GM10266 (cell line): ENCODE results near the gene SVIL.
"Not testable (repeated sequence)": the region's sequence is repeated elsewhere in the genome, so short reads cannot be mapped to it uniquely, and the experiment has no call there.

Source experiments
- DNase-seq: peaks from one replicate; pipeline ENCODE4 v3.0.0; 2012; ENCODE audit errors: extremely low spot score
- CTCF ChIP-seq: IDR thresholded peaks from 2 replicates; pipeline ENCODE4 v1.5.1; 2012; ENCODE audit warnings: mild to moderate bottlenecking, low read depth; ENCODE audit not compliant: control insufficient read depth, insufficient read depth; ENCODE audit errors: missing control alignments

Gene SVIL

GRCh38 chr10:29608476-29609301, 26.1 kb downstream of the SVIL start:
- DNase-seq = no peak
- no peak for TF ChIP-seq CTCF

DNA sequence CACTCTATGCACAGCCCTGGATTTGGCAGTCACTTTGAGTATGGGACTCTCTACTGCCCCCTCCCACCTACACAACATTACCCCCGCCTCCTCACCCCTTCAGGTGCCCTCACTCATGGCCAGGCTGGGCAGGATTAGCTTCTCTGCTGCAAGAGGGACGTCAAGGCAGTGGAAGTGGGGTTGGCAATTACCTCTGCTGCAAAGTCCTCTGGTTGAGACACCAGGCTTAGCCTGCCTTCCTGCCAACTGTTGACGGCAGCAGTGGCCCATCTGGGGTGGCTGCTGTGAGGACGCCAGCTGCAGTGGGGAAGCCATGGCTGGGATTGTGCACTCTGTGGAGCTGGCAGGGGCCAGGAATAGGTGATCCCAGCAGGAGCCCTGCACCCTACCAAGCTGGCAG, 26.7 kb downstream of the SVIL start:
- DNase-seq = no peak
- no peak for TF ChIP-seq CTCF

DNA sequence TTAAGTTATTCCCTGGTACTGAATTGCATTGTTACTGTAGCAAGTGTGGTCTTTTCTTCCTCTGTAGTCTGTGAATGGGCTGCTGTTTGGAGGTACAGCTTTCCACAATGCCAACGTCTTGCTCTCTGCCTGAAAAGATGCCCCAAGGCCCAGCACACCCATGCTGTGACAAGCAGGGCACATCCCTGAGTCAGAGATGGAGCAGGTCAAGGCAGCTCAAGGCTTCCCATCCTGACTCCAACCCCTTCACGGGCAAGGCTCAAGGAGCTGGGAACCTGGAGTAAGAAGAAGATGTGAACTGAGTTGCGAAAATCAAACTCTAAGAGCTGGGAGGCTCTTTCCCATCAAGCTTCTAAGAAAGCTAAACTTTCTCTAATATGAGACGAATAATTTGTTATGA, 27.2 kb downstream of the SVIL start:
- DNase-seq = no peak
- TF ChIP-seq CTCF = no peak

DNA sequence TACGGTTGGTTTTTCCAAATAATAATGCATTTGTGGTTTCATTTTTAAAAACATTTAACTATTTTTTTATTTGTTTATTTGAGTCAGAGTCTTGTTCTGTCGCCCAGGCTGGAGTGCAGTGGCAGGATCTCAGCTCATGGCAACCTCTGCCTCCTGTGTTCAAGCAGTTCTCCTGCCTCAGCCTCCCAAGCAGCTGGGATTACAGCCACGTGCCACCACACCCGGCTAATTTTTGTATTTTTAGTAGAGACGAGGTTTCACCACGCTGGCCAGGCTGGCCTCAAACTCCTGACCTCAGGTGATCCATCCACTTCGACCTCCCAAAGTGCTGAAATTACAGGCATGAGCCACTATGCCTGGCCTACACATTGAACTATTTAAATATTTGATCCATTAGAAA, 28.1 kb downstream of the SVIL start:
- DNase-seq = not testable (repeated sequence)

- no peak for TF ChIP-seq CTCF
- no peak for DNase-seq
These were observed 30.4 kb downstream of the SVIL start for GRCh38 chr10:29604291-29604825.

DNA sequence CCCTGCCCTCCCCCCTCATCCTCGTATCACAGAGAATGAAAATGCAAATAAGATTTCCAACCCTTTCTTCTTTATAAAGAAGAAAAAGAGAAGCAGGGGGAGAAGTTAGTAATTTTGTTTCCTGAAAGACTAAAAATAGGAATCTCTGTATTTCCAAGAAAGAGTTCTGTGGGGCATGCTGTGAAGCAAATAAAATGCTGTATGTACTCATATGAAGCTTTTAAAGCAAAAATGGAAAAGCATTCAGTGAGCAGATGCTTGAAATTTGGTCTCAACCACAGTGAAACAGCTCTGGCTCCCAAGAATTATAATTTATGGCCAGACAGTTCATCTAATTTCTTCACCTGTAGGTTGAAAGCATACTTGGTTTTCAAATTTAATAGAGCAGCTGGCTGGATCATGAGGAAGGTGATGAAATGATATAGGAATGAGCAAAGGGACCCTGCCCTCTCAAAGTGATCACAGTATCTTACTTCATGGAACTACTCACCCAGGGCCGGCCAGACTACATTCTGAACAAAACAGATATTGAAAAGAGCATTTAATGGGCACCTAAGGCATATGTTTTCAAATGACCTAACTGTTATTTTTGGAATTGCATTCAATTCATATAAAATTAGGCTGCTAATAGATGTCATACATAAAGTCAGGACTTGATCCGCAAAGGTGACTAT, 31.4 kb downstream of the SVIL start:
- DNase-seq = no peak
- TF ChIP-seq CTCF = no peak

- DNase-seq = no peak
These were observed 34.0 kb downstream of the SVIL start for GRCh38 chr10:29600821-29601220.

More at GRCh38 chr10:29600821-29601220, 34.0 kb downstream of the SVIL start:
- no peak for TF ChIP-seq CTCF
